Cardiac septum (tissue), 1 donor: ENCODE results near the gene EEF1A2. TPM values are rescaled to one million over a fixed set of nuclear protein-coding genes. Genes with fewer than 3 reads are reported as not detected.

Experiments
- DNase-seq: peaks from one replicate; pipeline ENCODE4 v3.0.0-alpha.2; 2020; ENCODE audit warnings: low spot score
- intact Hi-C: fragments of 100-400 bp; cut with DNase I; formaldehyde crosslinking; loops from one replicate; pipeline ENCODE4 v1.14.0; 2022
- total RNA-seq: library from RNA; stranded (reverse); fragmentation: NEBNext Ultra II Directional; extraction: Animal tissue kit (Norgen Biotek cat#: 25700); gene quantifications from one replicate; pipeline ENCODE4 v1.2.1, GENCODE V29; 2021
- donor health status: DM: no; HTN: no; CAD: no.

EEF1A2 gene
- total RNA-seq, 1 donor from 2014 or later = 1,211 TPM

- intact Hi-C loops = loop anchor here (5.0 kb wide), 1 partner anchor 52 kb away; no protein-coding TSS in a partner anchor
- DNase-seq = no peak
Measured at GRCh38 chr20:63494420-63495166, 4.3 kb downstream of the EEF1A2 start.

- DNase-seq = no peak
- intact Hi-C loops = loop anchor here (5.0 kb wide), 1 partner anchor 52 kb away; no protein-coding TSS in a partner anchor
Measured at GRCh38 chr20:63494084-63494419, 4.8 kb downstream of the EEF1A2 start.

GRCh38 chr20:63493563-63494020 is 5.3 kb downstream of the EEF1A2 start:
- DNase-seq = no peak
- intact Hi-C loops = loop anchor here (5.0 kb wide), 1 partner anchor 51 kb away; no protein-coding TSS in a partner anchor

GRCh38 chr20:63492982-63493381 is 5.9 kb downstream of the EEF1A2 start:
- intact Hi-C loops = loop anchor here (5.0 kb wide), 1 partner anchor 51 kb away; no protein-coding TSS in a partner anchor
- no peak for DNase-seq

GRCh38 chr20:63492518-63492917 is 6.4 kb downstream of the EEF1A2 start:
- DNase-seq = no peak
- intact Hi-C loops = loop anchor here (5.0 kb wide), 1 partner anchor 50 kb away; no protein-coding TSS in a partner anchor

GRCh38 chr20:63491635-63492230 is 7.2 kb downstream of the EEF1A2 start:
- DNase-seq = no peak
- intact Hi-C loops = loop anchor here (5.0 kb wide), 1 partner anchor 49 kb away; no protein-coding TSS in a partner anchor

GRCh38 chr20:63491078-63491477 is 7.8 kb downstream of the EEF1A2 start:
- intact Hi-C loops = loop anchor here (5.0 kb wide), 1 partner anchor 49 kb away; no protein-coding TSS in a partner anchor
- DNase-seq = no peak

- DNase-seq = no peak
- intact Hi-C loops = loop anchor here (5.0 kb wide), 1 partner anchor 48 kb away; no protein-coding TSS in a partner anchor
Measured at GRCh38 chr20:63490416-63490815, 8.5 kb downstream of the EEF1A2 start.

- intact Hi-C loops = no loop called here
- DNase-seq = no peak
Measured at GRCh38 chr20:63488315-63489251, 10.3 kb downstream of the EEF1A2 start.

- intact Hi-C loops = no loop called here
- DNase-seq = no peak
Measured at GRCh38 chr20:63487781-63488241, 11.1 kb downstream of the EEF1A2 start.

GRCh38 chr20:63487116-63487764 is 11.6 kb downstream of the EEF1A2 start:
- DNase-seq = no peak
- intact Hi-C loops = no loop called here

GRCh38 chr20:63486300-63486855 is 12.5 kb downstream of the EEF1A2 start:
- intact Hi-C loops = no loop called here
- no peak for DNase-seq

- DNase-seq = no peak
- intact Hi-C loops = no loop called here
Measured at GRCh38 chr20:63484651-63485403, 14.1 kb downstream of the EEF1A2 start.

- intact Hi-C loops = no loop called here
- no peak for DNase-seq
Measured at GRCh38 chr20:63484236-63484635, 14.6 kb downstream of the EEF1A2 start.

- DNase-seq = no peak
- intact Hi-C loops = no loop called here
Measured at GRCh38 chr20:63483834-63484233, 15.0 kb downstream of the EEF1A2 start.

- intact Hi-C loops = no loop called here
- DNase-seq = no peak
Measured at GRCh38 chr20:63482021-63482587, 16.8 kb downstream of the EEF1A2 start.

- no peak for DNase-seq
- intact Hi-C loops = no loop called here
Measured at GRCh38 chr20:63481503-63481902, 17.4 kb downstream of the EEF1A2 start.
